ENCODE data around the gene RBCK1.

DNA sequence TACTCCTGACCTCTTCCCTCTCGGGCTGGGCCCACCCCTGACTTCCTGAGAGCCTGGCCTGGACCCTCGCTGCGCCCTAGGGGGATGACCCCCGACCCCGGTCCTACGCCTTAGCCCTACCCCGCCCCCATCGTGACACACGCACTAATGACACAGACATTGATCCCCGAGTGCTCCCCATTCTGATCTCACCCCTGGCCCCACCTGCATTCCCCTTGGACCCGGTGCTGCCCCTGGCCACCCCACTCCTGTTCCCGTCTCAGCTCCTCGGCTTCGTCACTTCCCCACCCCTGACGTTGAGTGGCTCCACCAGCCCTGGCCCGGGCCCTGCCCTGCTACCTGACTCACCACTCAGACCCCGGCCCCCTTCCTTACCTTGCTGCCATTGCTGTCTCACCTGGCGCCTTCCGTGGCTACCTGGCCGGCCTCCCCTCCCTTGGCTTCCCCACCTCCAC lies 12.1 kb downstream of the RBCK1 start:
- TF ChIP-seq EZH2 (optimal IDR thresholded peaks at IDR 0.05; ENCODE audit: low read depth, low read length) (no peak), EZH2phosphoT487 (IDR thresholded peaks at IDR 0.05; ENCODE audit: low read length) (no peak)
- TF ChIP-seq, protein P1, sequence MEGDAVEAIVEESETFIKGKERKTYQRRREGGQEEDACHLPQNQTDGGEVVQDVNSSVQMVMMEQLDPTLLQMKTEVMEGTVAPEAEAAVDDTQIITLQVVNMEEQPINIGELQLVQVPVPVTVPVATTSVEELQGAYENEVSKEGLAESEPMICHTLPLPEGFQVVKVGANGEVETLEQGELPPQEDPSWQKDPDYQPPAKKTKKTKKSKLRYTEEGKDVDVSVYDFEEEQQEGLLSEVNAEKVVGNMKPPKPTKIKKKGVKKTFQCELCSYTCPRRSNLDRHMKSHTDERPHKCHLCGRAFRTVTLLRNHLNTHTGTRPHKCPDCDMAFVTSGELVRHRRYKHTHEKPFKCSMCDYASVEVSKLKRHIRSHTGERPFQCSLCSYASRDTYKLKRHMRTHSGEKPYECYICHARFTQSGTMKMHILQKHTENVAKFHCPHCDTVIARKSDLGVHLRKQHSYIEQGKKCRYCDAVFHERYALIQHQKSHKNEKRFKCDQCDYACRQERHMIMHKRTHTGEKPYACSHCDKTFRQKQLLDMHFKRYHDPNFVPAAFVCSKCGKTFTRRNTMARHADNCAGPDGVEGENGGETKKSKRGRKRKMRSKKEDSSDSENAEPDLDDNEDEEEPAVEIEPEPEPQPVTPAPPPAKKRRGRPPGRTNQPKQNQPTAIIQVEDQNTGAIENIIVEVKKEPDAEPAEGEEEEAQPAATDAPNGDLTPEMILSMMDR (IDR thresholded peaks at IDR 0.05; ENCODE audit: low read length), result no peak
